Stromal cell of bone marrow (primary cell): ENCODE data around the gene DUSP19.

ENCODE experiments used
- DNase-seq: peaks from one replicate; pipeline ENCODE4 v3.0.0-alpha.2; 2012; ENCODE audit warnings: low read depth

DUSP19 gene

DNA sequence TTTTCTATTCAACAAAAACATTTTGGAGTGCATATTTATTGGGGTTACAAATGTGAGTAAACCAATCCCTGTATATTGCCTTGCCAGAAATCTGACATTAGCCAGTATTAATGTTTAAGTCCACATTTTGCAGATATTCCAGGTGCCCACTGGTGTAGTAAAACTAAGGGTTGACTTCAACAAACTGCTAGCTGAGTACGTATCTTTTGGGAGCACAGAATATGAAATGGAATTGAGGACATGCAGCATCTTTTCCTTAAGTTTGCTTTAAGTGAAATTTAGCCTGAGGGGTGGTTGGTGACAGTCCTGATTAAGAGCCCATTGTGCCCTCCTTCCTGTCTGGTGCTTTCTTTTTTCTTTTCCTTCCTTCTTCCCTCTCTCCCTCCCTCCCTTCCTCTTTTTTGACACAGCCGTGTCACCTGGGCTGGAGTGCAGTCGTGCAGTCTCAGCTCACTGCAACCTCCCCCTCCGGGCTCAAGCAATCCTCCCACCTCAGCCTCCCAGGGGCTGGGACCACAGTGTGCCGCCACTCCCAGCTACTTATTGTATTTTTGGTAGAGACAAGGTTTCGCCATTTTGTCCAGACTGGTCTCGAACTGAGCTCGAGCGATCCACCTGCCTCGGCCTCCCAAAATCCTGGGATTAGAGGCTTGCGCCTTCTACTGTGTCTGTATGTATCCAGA is 47.3 kb downstream of the DUSP19 start:
- no peak for DNase-seq

GRCh38 chr2:183126635-183127034 is 48.1 kb downstream of the DUSP19 start:
- no peak for DNase-seq

- DNase-seq = no peak
Observed at GRCh38 chr2:183134016-183134415, 55.5 kb downstream of the DUSP19 start.

DNA sequence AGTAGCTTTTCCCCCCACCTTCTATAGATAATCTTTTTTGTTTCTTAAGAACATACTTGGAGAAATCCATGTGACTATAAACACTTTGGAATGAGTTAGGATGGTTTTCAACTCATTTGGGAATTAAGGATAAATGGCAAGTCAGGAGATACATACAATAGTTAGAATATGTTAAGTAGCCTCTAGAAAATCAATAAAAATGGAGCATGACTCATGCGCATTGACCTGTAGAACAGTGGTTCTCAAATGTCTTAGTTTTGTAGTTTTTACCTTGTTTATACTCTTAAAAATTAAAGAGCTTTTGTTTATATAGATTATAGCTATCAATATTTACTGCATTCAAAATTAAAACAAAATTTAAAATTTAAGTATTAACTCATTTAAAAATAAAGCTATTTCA is 70.4 kb downstream of the DUSP19 start:
- no peak for DNase-seq

DNA sequence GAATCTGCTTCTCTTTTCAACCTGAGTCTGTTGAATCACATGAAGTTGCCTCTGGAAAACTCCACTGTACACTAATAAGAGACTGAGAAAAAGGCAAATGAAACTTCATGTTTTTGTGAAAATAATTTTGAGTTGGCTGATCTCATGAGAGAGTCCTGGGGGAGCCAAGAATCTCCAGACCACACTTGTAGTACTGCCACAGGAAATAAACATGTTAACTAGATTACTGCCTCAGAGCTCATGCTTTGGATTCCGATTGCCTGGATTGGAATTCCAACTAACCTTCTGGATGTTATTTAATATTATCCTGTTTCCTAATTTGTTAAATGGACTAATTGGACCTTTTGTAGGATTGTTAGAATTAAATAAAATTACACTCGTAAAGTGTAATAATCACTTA is 70.9 kb downstream of the DUSP19 start:
- DNase-seq = peak; percentile 24
